Muscle of arm (tissue), 12 donors: ENCODE results near the gene C1orf53. TPM values are rescaled to one million over a fixed set of nuclear protein-coding genes. Genes with fewer than 3 reads are reported as not detected.

Source experiments
- DNase-seq: peaks from one replicate; pipeline ENCODE4 v3.0.0-alpha.2; 2013
- polyA plus RNA-seq, 12 donors: library from polyadenylated mRNA; unstranded; fragments of 120-200 nt; gene quantifications; one replicate each; pipeline ENCODE4 v1.2.1, GENCODE V29; 2013; ENCODE audit not compliant: insufficient read length in 12 of 12

The C1orf53 gene
- polyA plus RNA-seq, 12 donors = 0.92 to 2.9 (median 1.6) TPM; not detected in 2

- no peak for DNase-seq
These were observed 52.4 kb downstream of the C1orf53 start for GRCh38 chr1:197954718-197955418.

- DNase-seq = no peak
These were observed 53.3 kb downstream of the C1orf53 start for GRCh38 chr1:197955486-197956394.

Other genes starting within 250 kb of the C1orf53 start
- 1 to 10 TPM in 11 of 12 donors, not detected in 1; 3.6 to 7.2 (median 5.3) TPM for gene DENND1B, start 127.2 kb upstream of the C1orf53 start, polyA plus RNA-seq
- gene LHX9, start 14.7 kb downstream of the C1orf53 start, polyA plus RNA-seq = 1 to 10 TPM in 3 of 12 donors, under 1 TPM in 5, not detected in 4; 0.08 to 2.7 (median 0.82) TPM